Naive thymus-derived CD4-positive, alpha-beta T cell (primary cell): ENCODE results near the gene KRT83. TPM values are rescaled to one million over a fixed set of nuclear protein-coding genes. Genes with fewer than 3 reads are reported as not detected.
"Not testable (repeated sequence)": the region's sequence is repeated elsewhere in the genome, so short reads cannot be mapped to it uniquely, and the experiment has no call there.

Source experiments
- ATAC-seq: fragments of 150-1000 bp; cut with Tn5 transposase; 2 replicates; pipeline ENCODE4 v1.10.0; 2021; ENCODE audit warnings: mild to moderate bottlenecking, moderate library complexity
- CTCF ChIA-PET: fragments of 350-600 bp; sonication (Branson Sonifier 250); formaldehyde crosslinking; loops from one replicate; lab custom pipeline; 2021; ENCODE audit warnings: antibody characterized with exemption; lab: Charles Lee
- POLR2A ChIA-PET: fragments of 350-600 bp; sonication (Branson Sonifier 250); formaldehyde crosslinking; loops from one replicate; lab custom pipeline; 2021; ENCODE audit warnings: antibody characterized with exemption, inconsistent platforms; lab: Charles Lee
- DNase-seq, 9 donors: peaks; one replicate each; pipeline versions ENCODE4 v3.0.0 to v3.0.0-alpha.2; 2020 to 2022; ENCODE audit warnings: mixed read lengths in 1 of 9
- H3K27ac ChIP-seq: one replicate; pipeline ENCODE4 v1.7.0; 2013; ENCODE audit warnings: mild to moderate bottlenecking, low read depth, low read length, moderate library complexity
- H3K27me3 ChIP-seq, 2 donors: one replicate each; pipeline ENCODE4 v1.7.0; 2013; ENCODE audit warnings: low read length in 2 of 2, mild to moderate bottlenecking in 2 of 2, moderate library complexity in 2 of 2; ENCODE audit not compliant: control insufficient read depth in 2 of 2, insufficient read depth in 2 of 2
- H3K36me3 ChIP-seq, 3 experiments: 1 replicate in 2 of 3; 2 replicates in 1 of 3; pipeline ENCODE4 v1.7.0; 2013; ENCODE audit warnings: low read length in 3 of 3, mild to moderate bottlenecking in 3 of 3, moderate library complexity in 1 of 3; ENCODE audit not compliant: insufficient read depth in 3 of 3, control insufficient read depth in 2 of 3
- H3K4me1 ChIP-seq, 2 donors: one replicate each; pipeline ENCODE4 v1.7.0; 2013; ENCODE audit warnings: low read length in 2 of 2, mild to moderate bottlenecking in 2 of 2, moderate library complexity in 1 of 2; ENCODE audit not compliant: control insufficient read depth in 2 of 2, insufficient read depth in 2 of 2
- H3K4me3 ChIP-seq: 2 replicates; pipeline ENCODE4 v1.7.0; 2013; ENCODE audit warnings: mild to moderate bottlenecking, low read length
- H3K9me3 ChIP-seq, 3 experiments: 1 replicate in 2 of 3; 2 replicates in 1 of 3; pipeline ENCODE4 v1.7.0; 2013; ENCODE audit warnings: low read length in 3 of 3; ENCODE audit not compliant: control insufficient read depth in 2 of 3
- H3K27ac Mint-ChIP-seq, 9 donors: one replicate each; pipeline ENCODE4 v1.8.0; 2020 to 2022; ENCODE audit warnings: mixed read lengths in 9 of 9, mild to moderate bottlenecking in 8 of 9, moderate library complexity in 5 of 9, inconsistent platforms in 2 of 9
- H3K27me3 Mint-ChIP-seq, 5 donors: one replicate each; pipeline ENCODE4 v1.8.0; 2021 to 2022; ENCODE audit warnings: mixed read lengths in 5 of 5, mild to moderate bottlenecking in 1 of 5
- H3K36me3 Mint-ChIP-seq, 5 donors: one replicate each; pipeline ENCODE4 v1.8.0; 2020 to 2022; ENCODE audit warnings: mixed read lengths in 5 of 5, mild to moderate bottlenecking in 3 of 5, inconsistent platforms in 1 of 5
- H3K4me1 Mint-ChIP-seq, 7 donors: one replicate each; pipeline ENCODE4 v1.8.0; 2020 to 2022; ENCODE audit warnings: mixed read lengths in 7 of 7, mild to moderate bottlenecking in 3 of 7, inconsistent platforms in 1 of 7
- H3K4me3 Mint-ChIP-seq, 10 donors: one replicate each; pipeline ENCODE4 v1.8.0; 2020 to 2022; ENCODE audit warnings: mild to moderate bottlenecking in 10 of 10, mixed read lengths in 10 of 10, moderate library complexity in 6 of 10, inconsistent platforms in 2 of 10
- H3K9me3 Mint-ChIP-seq, 11 donors: one replicate each; pipeline ENCODE4 v1.8.0; 2020 to 2022; ENCODE audit warnings: mixed read lengths in 11 of 11, mild to moderate bottlenecking in 4 of 11, inconsistent platforms in 1 of 11, moderate library complexity in 1 of 11
- intact Hi-C, 2 donors: fragments of 100-400 bp; cut with micrococcal nuclease; formaldehyde crosslinking; loops; one replicate each; pipeline ENCODE4 v1.15.1; 2023
- polyA plus RNA-seq, 2 donors: library from polyadenylated mRNA; unstranded; fragments of 300-500 nt; fragmentation: Illumina TruSeq; gene quantifications; one replicate each; pipeline ENCODE4 v1.2.3, GENCODE V29; 2021
- total RNA-seq, 6 experiments: library from RNA in 5 of 6; stranded (reverse) in 5 of 6; gene quantifications; 1 replicate in 5 of 6; 2 replicates in 1 of 6; pipeline ENCODE4 v1.2.3 and lab custom pipeline; 2021 to 2026

The KRT83 gene
- total and polyA plus RNA-seq, 7 experiments from 2014 or later: not detected

- Mint-ChIP-seq H3K4me1 (peaks cover 0 to 5% (median 0%) of the 10 kb centered on the region in 7 donors), H3K36me3 (no peaks in the 10 kb centered on the region), H3K27me3 (peaks cover 16 to 42% (median 23%) of the 10 kb centered on the region in 5 donors), H3K4me3 (peak overlapping the region in 1 of 10 donors; percentile 38), H3K9me3 (peaks cover 0 to 3% (median 0%) of the 10 kb centered on the region in 11 donors), H3K27ac (no peak overlapping the region)
- H3K4me1 ChIP-seq: no peaks in the 10 kb centered on the region
- H3K27ac ChIP-seq: no peak overlapping the region
- ChIA-PET CTCF (interaction anchor here (0.6 to 2.2 kb wide), 3 partner anchors 11 to 161 kb away, joined by 3 to 5 read pairs (median 3); no protein-coding TSS in a partner anchor), POLR2A (no interaction called here)
- H3K9me3 ChIP-seq: no peaks in the 10 kb centered on the region
- H3K4me3 ChIP-seq: no peak overlapping the region
- no peaks in the 10 kb centered on the region for H3K36me3 ChIP-seq
- ATAC-seq (no peak), DNase-seq (no peak)
- H3K27me3 ChIP-seq: no peaks in the 10 kb centered on the region
- intact Hi-C loops: no loop called here
Measured at GRCh38 chr12:52316290-52316689, 4.9 kb downstream of the KRT83 start.

- peak in 1 of 9 donors; percentile 13 for DNase-seq
- POLR2A ChIA-PET, H3K36me3 Mint-ChIP-seq, H3K4me3 ChIP-seq, H3K36me3 ChIP-seq, H3K9me3 ChIP-seq, H3K4me1 Mint-ChIP-seq, ATAC-seq, H3K27ac Mint-ChIP-seq, H3K4me3 Mint-ChIP-seq, H3K4me1 ChIP-seq, H3K9me3 Mint-ChIP-seq, H3K27ac ChIP-seq, intact Hi-C loops, H3K27me3 ChIP-seq: not testable (repeated sequence)
- CTCF ChIA-PET: interaction anchor here (0.6 to 2.2 kb wide), 3 partner anchors 12 to 161 kb away, joined by 3 to 5 read pairs (median 3); no protein-coding TSS in a partner anchor
- peaks cover 15 to 48% (median 23%) of the 10 kb centered on the region in 5 donors for H3K27me3 Mint-ChIP-seq
Measured at GRCh38 chr12:52315721-52316120, 5.5 kb downstream of the KRT83 start.

GRCh38 chr12:52314511-52314910 lies 6.7 kb downstream of the KRT83 start:
- ATAC-seq (no peak), DNase-seq (no peak)
- no peak overlapping the region for H3K4me3 ChIP-seq
- H3K9me3 ChIP-seq: no peaks in the 10 kb centered on the region
- no peaks in the 10 kb centered on the region for H3K4me1 ChIP-seq
- H3K36me3 ChIP-seq: no peaks in the 10 kb centered on the region
- Mint-ChIP-seq H3K36me3 (no peaks in the 10 kb centered on the region), H3K27me3 (peaks cover 17 to 47% (median 27%) of the 10 kb centered on the region in 5 donors), H3K27ac (no peak overlapping the region), H3K4me3 (no peak overlapping the region), H3K9me3 (peaks cover 0 to 3% (median 0%) of the 10 kb centered on the region in 11 donors), H3K4me1 (peaks cover 0 to 5% (median 0%) of the 10 kb centered on the region in 7 donors)
- H3K27me3 ChIP-seq: peaks cover 0 to 2% of the 10 kb centered on the region in 2 donors
- CTCF ChIA-PET: no interaction called here
- intact Hi-C loops: no loop called here
- POLR2A ChIA-PET: no interaction called here
- H3K27ac ChIP-seq: no peak overlapping the region

GRCh38 chr12:52313926-52314325 lies 7.3 kb downstream of the KRT83 start:
- no peak overlapping the region for H3K4me3 ChIP-seq
- H3K27ac Mint-ChIP-seq: no peak overlapping the region
- CTCF ChIA-PET: no interaction called here
- POLR2A ChIA-PET: no interaction called here
- H3K4me3 Mint-ChIP-seq: no peak overlapping the region
- peaks cover 23 to 48% (median 33%) of the 10 kb centered on the region in 5 donors for H3K27me3 Mint-ChIP-seq
- peaks cover 0 to 3% (median 0%) of the 10 kb centered on the region in 11 donors for H3K9me3 Mint-ChIP-seq
- no peaks in the 10 kb centered on the region for H3K4me1 ChIP-seq
- ATAC-seq (no peak), DNase-seq (no peak)
- peaks cover 0 to 2% of the 10 kb centered on the region in 2 donors for H3K27me3 ChIP-seq
- no peaks in the 10 kb centered on the region for H3K36me3 ChIP-seq
- H3K36me3 Mint-ChIP-seq: peaks cover 0 to 2% (median 0%) of the 10 kb centered on the region in 5 donors
- H3K27ac ChIP-seq: no peak overlapping the region
- H3K9me3 ChIP-seq: no peaks in the 10 kb centered on the region
- intact Hi-C loops: no loop called here
- peaks cover 0 to 2% (median 1%) of the 10 kb centered on the region in 7 donors for H3K4me1 Mint-ChIP-seq

GRCh38 chr12:52313461-52313860 lies 7.7 kb downstream of the KRT83 start:
- Histone ChIP-seq H3K9me3 (no peaks in the 10 kb centered on the region), H3K4me3 (no peak overlapping the region), H3K4me1 (no peaks in the 10 kb centered on the region), H3K27me3 (peaks cover 0 to 2% of the 10 kb centered on the region in 2 donors), H3K27ac (no peak overlapping the region), H3K36me3 (no peaks in the 10 kb centered on the region)
- ChIA-PET CTCF (no interaction called here), POLR2A (no interaction called here)
- Mint-ChIP-seq H3K4me3 (no peak overlapping the region), H3K36me3 (peaks cover 0 to 5% (median 0%) of the 10 kb centered on the region in 5 donors), H3K27me3 (peaks cover 27 to 49% (median 37%) of the 10 kb centered on the region in 5 donors), H3K27ac (no peak overlapping the region), H3K9me3 (peaks cover 0 to 3% (median 0%) of the 10 kb centered on the region in 11 donors), H3K4me1 (peaks cover 0 to 7% (median 5%) of the 10 kb centered on the region in 7 donors)
- ATAC-seq (no peak), DNase-seq (no peak)
- intact Hi-C loops: no loop called here

GRCh38 chr12:52312086-52312485 lies 9.1 kb downstream of the KRT83 start:
- Mint-ChIP-seq H3K4me1 (peaks cover 0 to 11% (median 5%) of the 10 kb centered on the region in 7 donors), H3K27me3 (peaks cover 32 to 60% (median 43%) of the 10 kb centered on the region in 5 donors), H3K36me3 (peaks cover 0 to 5% (median 0%) of the 10 kb centered on the region in 5 donors), H3K9me3 (peaks cover 0 to 3% (median 0%) of the 10 kb centered on the region in 11 donors), H3K4me3 (no peak overlapping the region), H3K27ac (no peak overlapping the region)
- Histone ChIP-seq H3K27me3 (peaks cover 0 to 2% of the 10 kb centered on the region in 2 donors), H3K4me1 (no peaks in the 10 kb centered on the region), H3K9me3 (no peaks in the 10 kb centered on the region), H3K27ac (no peak overlapping the region), H3K4me3 (no peak overlapping the region), H3K36me3 (no peaks in the 10 kb centered on the region)
- ATAC-seq (no peak), DNase-seq (no peak)
- intact Hi-C loops: no loop called here
- POLR2A ChIA-PET: no interaction called here
- CTCF ChIA-PET: interaction anchor here (1.6 kb wide), 1 partner anchor 16 kb away, joined by 5 read pairs; no protein-coding TSS in a partner anchor

GRCh38 chr12:52311285-52311648 lies 9.9 kb downstream of the KRT83 start:
- Histone ChIP-seq H3K4me3 (no peak overlapping the region), H3K27me3 (peaks cover 0 to 2% of the 10 kb centered on the region in 2 donors), H3K9me3 (no peaks in the 10 kb centered on the region), H3K27ac (no peak overlapping the region), H3K4me1 (no peaks in the 10 kb centered on the region), H3K36me3 (no peaks in the 10 kb centered on the region)
- Mint-ChIP-seq H3K36me3 (peaks cover 0 to 5% (median 0%) of the 10 kb centered on the region in 5 donors), H3K27ac (no peak overlapping the region), H3K9me3 (no peaks in the 10 kb centered on the region), H3K4me3 (no peak overlapping the region), H3K27me3 (peaks cover 38 to 69% (median 52%) of the 10 kb centered on the region in 5 donors), H3K4me1 (peaks cover 0 to 13% (median 7%) of the 10 kb centered on the region in 7 donors)
- ChIA-PET CTCF (interaction anchor here (0.6 to 1.6 kb wide), 4 partner anchors 17 to 188 kb away, joined by 3 to 5 read pairs (median 3); no protein-coding TSS in a partner anchor), POLR2A (no interaction called here)
- intact Hi-C loops: no loop called here
- ATAC-seq (no peak), DNase-seq (no peak)
